ENCODE measurements around the gene PAPSS2.

GRCh38 chr10:87658858-87659555 lies 671 bp upstream of the PAPSS2 start:
- TF ChIP-seq CTCF (IDR thresholded peaks at IDR 0.05) (no peak), POLR2A (IDR thresholded peaks at IDR 0.05) (no peak)
